Tibial nerve (tissue), 4 donors: ENCODE results near the gene UCK2.

ENCODE experiments used
- CTCF ChIP-seq, 5 experiments: fragments of 200-600 bp in 3 of 5; fragments of 450-650 bp in 2 of 5; sonication (generic) in 3 of 5; IDR thresholded peaks; one replicate each; pipeline ENCODE4 v1.5.1; 2016 to 2019; ENCODE audit warnings: antibody characterized with exemption in 5 of 5, mild to moderate bottlenecking in 3 of 5, moderate library complexity in 2 of 5
- EP300 ChIP-seq, 2 donors: sonication (generic); formaldehyde crosslinking; IDR thresholded peaks; one replicate each; pipeline ENCODE4 v1.6.1; 2017; ENCODE audit warnings: antibody characterized with exemption in 2 of 2, mild to moderate bottlenecking in 1 of 2
- POLR2A ChIP-seq, 2 donors: fragments of 450-650 bp; IDR thresholded peaks; one replicate each; pipeline ENCODE4 v1.6.1; 2017; ENCODE audit warnings: antibody characterized with exemption in 2 of 2, mild to moderate bottlenecking in 2 of 2, moderate library complexity in 2 of 2

- TF ChIP-seq CTCF (IDR thresholded peaks at IDR 0.05), result no peak
- no peak for TF ChIP-seq EP300 (IDR thresholded peaks at IDR 0.05)
- TF ChIP-seq POLR2A (IDR thresholded peaks at IDR 0.05), result no peak
Observed at GRCh38 chr1:165887877-165888551, 60.6 kb downstream of the UCK2 start.
